ENCODE measurements around the gene RNASET2.

DNA sequence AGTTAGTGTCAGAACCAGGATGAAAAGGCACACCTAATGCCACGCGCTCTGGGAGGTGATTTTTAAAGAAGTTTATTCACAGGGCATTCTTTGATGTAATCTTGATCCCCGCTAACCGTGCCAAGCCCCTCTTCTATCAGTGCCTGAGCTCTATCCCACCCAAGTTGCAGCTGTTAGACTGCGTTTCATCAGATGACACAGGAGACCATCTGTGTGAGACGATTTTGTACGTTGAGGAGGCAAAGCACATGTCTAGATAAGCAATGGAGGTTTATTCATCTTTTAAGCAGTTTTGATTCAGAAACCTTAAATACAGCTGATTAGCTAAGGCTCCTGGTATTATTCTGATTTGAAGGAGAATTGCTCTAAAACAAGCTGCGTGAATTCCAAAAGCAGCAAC, 18.6 kb downstream of the RNASET2 start:
- TF ChIP-seq CTCF (IDR thresholded peaks at IDR 0.05; ENCODE audit: insufficient read depth, low read depth, low read length) (no peak), EZH2 (IDR thresholded peaks at IDR 0.05; ENCODE audit: insufficient read depth, low read length) (no peak)

Data from astrocyte (in vitro differentiated cells and primary cell).